Right atrium auricular region (tissue), 2 donors: ENCODE data around the gene LRCH3. TPM values are rescaled to one million over a fixed set of nuclear protein-coding genes. Genes with fewer than 3 reads are reported as not detected.

Source experiments
- DNase-seq: peaks from one replicate; pipeline ENCODE4 v3.0.0-alpha.2; 2019; ENCODE audit warnings: low spot score
- H3K27ac ChIP-seq, 2 donors: fragments of 200-600 bp; sonication (generic); 1 replicate in 1 of 2; 2 replicates in 1 of 2; pipeline ENCODE4 v1.5.1; 2016 to 2019
- H3K27me3 ChIP-seq, 2 donors: fragments of 200-600 bp; sonication (generic); one replicate each; pipeline versions ENCODE4 v1.5.1 to v1.6.0; 2017 to 2019
- H3K36me3 ChIP-seq: fragments of 200-600 bp; sonication (generic); one replicate; pipeline ENCODE4 v1.5.1; 2016
- H3K4me1 ChIP-seq, 2 donors: fragments of 200-600 bp; sonication (generic); one replicate each; pipeline versions ENCODE4 v1.5.1 to v1.6.0; 2017 to 2019
- H3K4me3 ChIP-seq, 2 donors: fragments of 200-600 bp; sonication (generic); 1 replicate in 1 of 2; 2 replicates in 1 of 2; pipeline ENCODE4 v1.5.1; 2017 to 2019; ENCODE audit warnings: mild to moderate bottlenecking in 1 of 2, moderate library complexity in 1 of 2
- H3K9me3 ChIP-seq, 2 donors: fragments of 200-600 bp; sonication (generic); one replicate each; pipeline ENCODE4 v1.5.1; 2019
- CTCF ChIP-seq, 2 donors: fragments of 200-600 bp; sonication (generic); IDR thresholded peaks; one replicate each; pipeline ENCODE4 v1.5.1; 2019; ENCODE audit warnings: antibody characterized with exemption in 2 of 2
- total RNA-seq, 2 donors: library from RNA; depleted of rRNA; stranded (reverse); fragments of >200 nt; gene quantifications; one replicate each; pipeline ENCODE4 v1.1.0, GENCODE V29; 2016

Gene LRCH3
- total RNA-seq, 2 donors from 2014 or later, result 22.2 to 23.4 TPM

- Histone ChIP-seq H3K4me3 (no peak overlapping the region), H3K4me1 (no peaks in the 10 kb centered on the region), H3K36me3 (peaks cover 45% of the 10 kb centered on the region), H3K27me3 (no peaks in the 10 kb centered on the region), H3K9me3 (no peaks in the 10 kb centered on the region), H3K27ac (no peak overlapping the region)
- no peak for TF ChIP-seq CTCF (IDR thresholded peaks at IDR 0.05)
- DNase-seq, result no peak
Measured at GRCh38 chr3:197829397-197830045, 38.5 kb downstream of the LRCH3 start.

DNA sequence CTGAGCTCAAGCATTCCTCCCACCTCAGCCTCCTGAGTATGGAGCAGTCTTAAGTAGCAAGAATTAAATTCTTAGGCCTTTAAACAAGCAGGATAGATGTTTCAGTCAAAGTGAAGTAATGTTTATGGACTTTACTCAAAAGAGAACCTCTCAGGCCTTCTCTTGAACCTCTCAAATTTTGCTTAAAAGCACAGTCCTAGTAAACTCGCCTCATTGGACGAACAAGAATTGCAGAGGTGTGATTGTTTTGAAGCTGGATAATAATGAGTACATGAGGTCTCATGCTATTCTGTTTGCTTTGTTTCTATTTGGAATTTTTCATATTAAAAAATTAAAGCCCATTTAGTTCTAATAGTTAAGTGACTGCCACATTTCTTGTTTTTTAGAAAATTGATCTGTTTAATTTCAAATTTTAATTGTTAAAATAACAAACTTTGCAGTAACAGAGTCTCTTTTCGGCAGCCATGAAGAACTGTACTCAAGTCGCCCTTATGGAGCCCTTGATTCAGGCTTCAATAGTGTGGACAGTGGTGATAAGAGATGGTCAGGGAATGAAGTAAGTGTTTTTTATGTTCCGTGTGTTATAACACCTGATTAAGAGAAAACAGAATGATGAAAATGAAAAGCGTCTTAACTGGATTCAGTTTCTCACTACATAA lies 39.4 kb downstream of the LRCH3 start:
- peaks cover 51% of the 10 kb centered on the region for H3K36me3 ChIP-seq
- H3K9me3 ChIP-seq, result no peaks in the 10 kb centered on the region
- TF ChIP-seq CTCF (IDR thresholded peaks at IDR 0.05), result no peak
- no peak for DNase-seq
- H3K27me3 ChIP-seq, result no peaks in the 10 kb centered on the region
- peak overlapping the region in 1 of 2 donors; percentile 38 for H3K27ac ChIP-seq
- H3K4me1 ChIP-seq, result no peaks in the 10 kb centered on the region
- H3K4me3 ChIP-seq, result no peak overlapping the region

DNA sequence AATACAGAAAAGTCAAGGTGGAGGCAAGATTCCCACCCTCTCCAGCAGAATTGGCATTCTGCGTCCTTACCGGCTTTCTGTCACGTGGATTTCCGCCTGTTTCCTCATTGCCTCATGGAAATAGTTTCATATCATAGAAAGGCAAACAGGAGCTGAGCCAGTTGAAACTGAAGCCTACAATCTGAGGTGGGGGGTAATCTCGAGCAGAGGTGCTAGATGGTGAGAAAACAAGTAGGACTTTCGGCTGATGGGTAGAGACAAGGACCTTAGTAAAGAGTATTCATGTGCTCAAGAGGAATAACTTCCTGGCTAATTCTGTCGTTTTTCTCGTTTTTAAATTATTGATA lies 39.9 kb downstream of the LRCH3 start:
- Histone ChIP-seq H3K27ac (peak overlapping the region in 1 of 2 donors; percentile 38), H3K27me3 (no peaks in the 10 kb centered on the region), H3K9me3 (no peaks in the 10 kb centered on the region), H3K4me3 (no peak overlapping the region), H3K36me3 (peaks cover 56% of the 10 kb centered on the region), H3K4me1 (no peaks in the 10 kb centered on the region)
- no peak for TF ChIP-seq CTCF (IDR thresholded peaks at IDR 0.05)
- DNase-seq, result no peak

- no peak overlapping the region for H3K4me3 ChIP-seq
- TF ChIP-seq CTCF (IDR thresholded peaks at IDR 0.05), result no peak
- no peak for DNase-seq
- no peak overlapping the region for H3K27ac ChIP-seq
- peaks cover 47% of the 10 kb centered on the region for H3K36me3 ChIP-seq
- no peaks in the 10 kb centered on the region for H3K27me3 ChIP-seq
- H3K9me3 ChIP-seq, result no peaks in the 10 kb centered on the region
- no peaks in the 10 kb centered on the region for H3K4me1 ChIP-seq
Measured at GRCh38 chr3:197833930-197834715, 43.1 kb downstream of the LRCH3 start.

GRCh38 chr3:197835509-197835908 lies 44.5 kb downstream of the LRCH3 start:
- no peak overlapping the region for H3K27ac ChIP-seq
- H3K9me3 ChIP-seq, result no peaks in the 10 kb centered on the region
- peaks cover 60% of the 10 kb centered on the region for H3K36me3 ChIP-seq
- no peaks in the 10 kb centered on the region for H3K4me1 ChIP-seq
- H3K4me3 ChIP-seq, result no peak overlapping the region
- TF ChIP-seq CTCF (IDR thresholded peaks at IDR 0.05), result no peak
- no peaks in the 10 kb centered on the region for H3K27me3 ChIP-seq
- no peak for DNase-seq
